Activated CD8-positive, alpha-beta memory T cell treated with anti-CD3 and anti-CD28 coated beads, Interleukin-2, amount 10 ng/mL, durations not matched to agents 7 days and 5 days (primary cell): ENCODE results near the gene EXD3. TPM values are rescaled to one million over a fixed set of nuclear protein-coding genes. Genes with fewer than 3 reads are reported as not detected.
"Not testable (repeated sequence)": the region's sequence is repeated elsewhere in the genome, so short reads cannot be mapped to it uniquely, and the experiment has no call there.

ENCODE experiments used
- ATAC-seq: fragments of 150-1000 bp; cut with Tn5 transposase; one replicate; pipeline ENCODE4 v1.10.0; 2021; ENCODE audit warnings: moderate library complexity
- CTCF ChIA-PET: fragments of 350-600 bp; sonication (Branson Sonifier 250); formaldehyde crosslinking; loops from one replicate; lab custom pipeline; 2021; ENCODE audit warnings: antibody characterized with exemption; lab: Charles Lee
- DNase-seq: peaks from one replicate; pipeline ENCODE4 v3.0.0-alpha.2; 2020
- H3K27ac Mint-ChIP-seq: one replicate; pipeline ENCODE4 v1.8.0; 2021; ENCODE audit warnings: mild to moderate bottlenecking, mixed read lengths
- H3K27me3 Mint-ChIP-seq: one replicate; pipeline ENCODE4 v1.8.0; 2021; ENCODE audit warnings: mixed read lengths
- H3K36me3 Mint-ChIP-seq: one replicate; pipeline ENCODE4 v1.8.0; 2021; ENCODE audit warnings: mild to moderate bottlenecking, mixed read lengths
- H3K4me1 Mint-ChIP-seq: one replicate; pipeline ENCODE4 v1.8.0; 2021; ENCODE audit warnings: mixed read lengths
- H3K4me3 Mint-ChIP-seq: one replicate; pipeline ENCODE4 v1.8.0; 2021; ENCODE audit warnings: mild to moderate bottlenecking, moderate library complexity, mixed read lengths
- H3K9me3 Mint-ChIP-seq: one replicate; pipeline ENCODE4 v1.8.0; 2022; ENCODE audit warnings: low read depth, mixed read lengths
- total RNA-seq, 2 experiments: library from RNA; stranded (reverse); gene quantifications; one replicate each; pipeline ENCODE4 v1.2.3, GENCODE V29; 2021

EXD3 gene
- total RNA-seq, 2 experiments from 2014 or later, result 9.2 to 19.8 TPM

DNA sequence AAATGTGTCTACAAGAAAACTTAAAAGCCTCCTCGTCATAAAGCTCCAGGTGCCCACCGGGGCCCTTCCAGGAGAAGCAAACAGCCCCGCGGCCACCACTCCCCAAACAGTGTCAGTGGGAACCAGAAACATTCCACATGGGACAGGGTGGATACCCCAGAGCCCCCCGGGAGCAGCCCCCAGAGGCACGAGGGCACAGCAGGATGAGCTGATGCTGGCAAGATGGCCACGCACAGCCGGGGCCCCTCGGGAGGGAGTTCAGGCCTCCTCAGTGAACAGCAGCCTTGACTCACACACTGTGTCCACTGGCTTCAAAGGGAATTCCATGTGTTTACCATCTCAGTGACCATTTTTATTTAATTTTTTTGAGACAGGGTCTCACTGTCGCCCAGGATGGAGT lies 10.5 kb downstream of the EXD3 start:
- no peaks in the 10 kb centered on the region for H3K36me3 Mint-ChIP-seq
- CTCF ChIA-PET, result interaction anchor here (1.0 to 2.3 kb wide), 3 partner anchors 11 to 123 kb away, joined by 3 to 12 read pairs (median 4); partner anchors contain the start of genes EXD3, NOXA1 and NRARP
- H3K9me3 Mint-ChIP-seq, result no peaks in the 10 kb centered on the region
- peaks cover 20% of the 10 kb centered on the region for H3K4me1 Mint-ChIP-seq
- no peak overlapping the region for H3K27ac Mint-ChIP-seq
- no peak overlapping the region for H3K4me3 Mint-ChIP-seq
- ATAC-seq, result no peak
- peaks cover 2% of the 10 kb centered on the region for H3K27me3 Mint-ChIP-seq
- DNase-seq, result no peak

DNA sequence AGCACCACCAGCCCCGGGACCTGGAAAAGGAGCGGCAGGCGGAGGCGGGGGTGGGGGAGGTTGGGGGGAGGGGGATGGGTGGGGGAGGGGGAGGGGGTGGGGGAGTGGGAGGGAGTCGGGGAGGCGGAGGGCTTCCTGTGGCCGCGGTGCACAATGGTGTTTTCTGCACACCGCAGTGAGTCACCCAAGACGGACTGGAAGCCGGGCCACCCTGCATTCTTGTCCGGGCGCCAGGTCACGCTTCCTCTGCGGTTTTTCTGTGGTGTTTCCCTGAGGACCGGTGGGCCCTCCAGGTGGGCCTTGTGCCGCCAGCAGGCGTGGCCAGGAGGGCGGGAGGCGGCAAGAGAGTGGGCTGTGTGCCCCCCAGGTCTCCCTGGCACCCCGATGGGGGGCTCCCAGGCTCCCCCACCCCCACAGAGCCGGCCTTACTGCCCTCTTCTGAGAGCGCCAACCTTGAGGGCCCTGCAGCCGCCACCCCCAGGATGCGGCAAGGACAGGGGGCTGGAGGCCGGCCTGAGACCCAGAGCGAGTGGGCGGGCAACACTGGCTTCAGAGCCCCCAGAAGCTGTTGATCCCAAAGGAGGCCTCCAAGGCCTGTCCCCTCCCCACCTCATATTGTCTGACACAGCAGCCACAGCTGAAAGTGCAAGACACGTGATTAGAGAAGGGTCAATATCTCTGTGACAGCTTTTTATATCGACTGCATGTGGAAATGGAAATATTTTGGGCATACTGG lies 11.1 kb downstream of the EXD3 start:
- CTCF ChIA-PET, result interaction anchor here (1.0 to 2.3 kb wide), 3 partner anchors 11 to 124 kb away, joined by 3 to 12 read pairs (median 4); partner anchors contain the start of genes EXD3, NOXA1 and NRARP
- Mint-ChIP-seq H3K4me1 (peaks cover 20% of the 10 kb centered on the region), H3K27me3 (peaks cover 2% of the 10 kb centered on the region), H3K36me3 (no peaks in the 10 kb centered on the region), H3K4me3 (no peak overlapping the region), H3K9me3 (no peaks in the 10 kb centered on the region), H3K27ac (peak overlapping the region; percentile 15)
- ATAC-seq, result peak; percentile 24
- peak; percentile 75 for DNase-seq

DNA sequence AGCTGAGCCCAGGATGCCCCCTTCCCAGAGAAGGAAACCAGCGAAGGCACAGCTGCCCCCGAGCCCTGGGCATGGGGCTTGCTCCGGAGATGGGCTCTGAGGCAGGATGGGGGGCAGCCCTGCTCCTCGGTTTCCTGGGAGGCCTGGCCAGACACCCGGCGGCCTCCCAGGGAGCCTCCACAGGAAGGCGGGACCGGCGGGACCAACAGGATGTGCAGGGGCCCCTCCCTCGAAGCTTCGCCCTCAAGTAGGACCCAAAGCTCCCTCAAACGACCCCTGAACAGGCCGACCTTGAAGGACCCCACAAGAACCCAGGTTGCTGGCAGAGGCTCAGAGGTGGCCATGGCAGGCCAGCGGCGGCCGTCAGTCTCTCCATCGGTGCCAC lies 11.7 kb downstream of the EXD3 start:
- no peak for ATAC-seq

DNA sequence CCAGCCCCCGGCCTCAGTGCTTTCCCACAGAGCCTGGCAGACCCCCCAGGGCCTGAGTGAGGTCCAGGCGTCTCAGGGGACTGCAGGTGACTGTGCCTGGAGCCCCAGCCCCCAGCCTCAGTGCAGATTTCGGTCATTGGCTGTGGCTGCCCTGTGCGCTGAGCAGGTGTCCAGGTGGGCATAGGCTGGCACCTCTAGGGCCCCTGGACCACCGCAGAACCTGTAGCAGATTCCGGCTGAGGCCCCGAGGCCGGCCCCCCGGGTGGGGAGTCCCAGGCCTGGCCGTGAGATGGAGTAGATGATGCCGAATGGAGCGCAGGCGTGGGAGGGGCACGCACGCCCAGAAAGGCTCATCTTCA lies 12.1 kb downstream of the EXD3 start:
- ATAC-seq (no peak), DNase-seq (no peak)
- H3K4me1 Mint-ChIP-seq, result peaks cover 20% of the 10 kb centered on the region
- H3K4me3 Mint-ChIP-seq, result no peak overlapping the region
- no peak overlapping the region for H3K27ac Mint-ChIP-seq
- CTCF ChIA-PET, result interaction anchor here (1.7 to 2.3 kb wide), 2 partner anchors 12 to 124 kb away, joined by 4 to 12 read pairs; partner anchors contain the start of genes EXD3 and NOXA1
- H3K36me3 Mint-ChIP-seq, result no peaks in the 10 kb centered on the region
- H3K27me3 Mint-ChIP-seq, result peaks cover 8% of the 10 kb centered on the region
- H3K9me3 Mint-ChIP-seq, result no peaks in the 10 kb centered on the region

More for the DNA sequence above, 11.7 kb downstream of the EXD3 start:
- no peak for DNase-seq
- peaks cover 4% of the 10 kb centered on the region for H3K27me3 Mint-ChIP-seq
- H3K4me3 Mint-ChIP-seq, result no peak overlapping the region
- peaks cover 20% of the 10 kb centered on the region for H3K4me1 Mint-ChIP-seq
- no peaks in the 10 kb centered on the region for H3K9me3 Mint-ChIP-seq
- H3K27ac Mint-ChIP-seq, result no peak overlapping the region
- CTCF ChIA-PET, result interaction anchor here (1.7 to 2.3 kb wide), 2 partner anchors 12 to 124 kb away, joined by 4 to 12 read pairs; partner anchors contain the start of genes EXD3 and NOXA1
- H3K36me3 Mint-ChIP-seq, result no peaks in the 10 kb centered on the region

DNA sequence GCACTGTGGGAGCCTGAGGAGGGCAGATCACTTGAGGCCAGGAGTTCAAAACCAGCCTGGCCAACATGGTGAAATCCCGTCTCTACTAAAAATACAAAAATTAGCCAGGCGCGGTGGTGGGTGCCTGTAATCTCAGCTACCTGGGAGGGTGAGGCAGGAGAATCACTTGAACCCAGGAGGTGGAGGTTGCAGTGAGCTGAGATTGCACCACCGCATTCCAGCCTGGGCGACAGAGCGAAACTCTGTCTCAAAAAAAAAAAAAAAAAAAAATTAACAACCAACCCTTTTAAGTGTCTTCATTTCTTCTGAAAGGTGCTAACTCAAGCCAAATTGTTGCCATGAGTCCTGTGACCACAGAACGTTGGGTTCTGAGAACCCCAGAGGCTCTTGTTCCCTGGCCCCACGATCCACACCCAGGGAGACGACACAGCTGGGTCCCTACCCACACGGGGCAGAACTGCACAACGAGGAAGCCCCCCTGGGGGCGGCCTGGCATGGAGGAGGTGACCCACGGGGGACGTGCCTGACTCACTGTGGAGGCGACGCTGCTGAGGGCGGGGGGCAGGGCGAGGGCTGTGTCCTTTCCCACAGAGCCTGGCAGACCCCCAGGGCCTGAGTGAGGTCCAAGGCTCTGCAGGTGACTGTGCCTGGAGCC lies 12.6 kb downstream of the EXD3 start:
- H3K4me1 Mint-ChIP-seq, result peaks cover 20% of the 10 kb centered on the region
- not testable (repeated sequence) for H3K9me3 Mint-ChIP-seq, H3K27me3 Mint-ChIP-seq, H3K36me3 Mint-ChIP-seq, H3K27ac Mint-ChIP-seq, DNase-seq, ATAC-seq, H3K4me3 Mint-ChIP-seq
- CTCF ChIA-PET, result interaction anchor here (0.6 to 2.3 kb wide), 4 partner anchors 13 to 351 kb away, joined by 3 to 12 read pairs (median 4); partner anchors contain the start of genes EXD3 and NOXA1

DNA sequence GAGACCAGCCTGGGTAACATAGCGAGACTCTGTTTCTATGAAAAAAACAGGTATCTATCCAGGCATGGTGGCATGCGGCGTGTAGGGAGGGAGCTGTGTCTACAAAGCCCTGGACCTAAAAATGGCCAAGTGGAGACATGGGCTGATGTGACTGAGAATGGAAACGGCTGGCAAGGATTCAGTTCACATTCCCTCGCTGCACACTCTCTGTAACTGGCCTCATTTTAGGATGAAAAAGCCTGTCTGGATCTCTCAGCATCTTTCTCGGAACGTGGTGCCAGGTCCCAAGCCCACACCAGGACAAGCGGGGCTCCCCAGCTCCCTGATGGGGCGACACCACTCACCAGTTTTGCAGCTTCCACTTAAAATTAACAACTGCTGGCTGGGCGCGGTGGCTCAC lies 13.4 kb downstream of the EXD3 start:
- H3K27ac Mint-ChIP-seq, result no peak overlapping the region
- peaks cover 8% of the 10 kb centered on the region for H3K27me3 Mint-ChIP-seq
- peaks cover 20% of the 10 kb centered on the region for H3K4me1 Mint-ChIP-seq
- H3K36me3 Mint-ChIP-seq, result no peaks in the 10 kb centered on the region
- no peaks in the 10 kb centered on the region for H3K9me3 Mint-ChIP-seq
- CTCF ChIA-PET, result interaction anchor here (0.9 to 2.8 kb wide), 3 partner anchors 107 to 173 kb away, joined by 4 to 15 read pairs (median 10); partner anchors contain the start of gene NRARP
- ATAC-seq (no peak), DNase-seq (no peak)
- no peak overlapping the region for H3K4me3 Mint-ChIP-seq

DNA sequence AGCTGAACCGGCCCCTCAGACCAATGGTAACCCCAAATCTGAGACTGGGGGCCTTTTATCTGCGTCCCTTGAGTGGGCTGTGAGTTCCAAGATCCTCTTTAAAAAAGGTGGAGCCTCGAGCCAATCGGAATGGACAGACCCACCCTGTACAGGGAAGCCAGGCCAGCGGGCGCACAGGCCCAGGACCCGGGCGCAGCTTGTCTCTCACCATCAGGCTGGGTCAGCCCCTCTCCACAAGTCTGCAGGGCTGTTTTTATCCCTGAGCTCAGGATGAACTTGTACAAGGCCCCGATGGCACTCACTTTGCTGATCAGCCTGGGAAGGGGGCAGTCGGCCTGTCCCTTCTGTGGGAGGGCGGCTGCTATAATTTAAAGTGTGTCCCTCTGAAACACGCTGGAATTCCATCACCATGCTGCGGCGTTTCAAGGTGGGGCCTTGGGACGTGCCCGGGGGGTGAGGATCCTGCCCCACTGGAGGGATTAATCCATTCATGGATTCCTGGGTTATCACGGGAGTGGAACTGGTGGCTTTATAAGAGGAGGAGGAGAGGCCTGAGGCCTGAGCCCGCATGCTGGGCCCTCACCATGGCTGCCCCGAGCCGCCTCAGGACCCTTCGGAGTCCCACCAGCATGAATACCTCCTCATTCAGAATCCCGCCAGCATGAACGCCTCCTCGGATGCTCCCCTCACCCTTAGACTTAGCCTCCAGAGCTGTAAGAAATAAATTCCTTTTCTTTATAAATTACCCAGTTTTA lies 14.1 kb downstream of the EXD3 start:
- ATAC-seq (no peak), DNase-seq (no peak)
- Mint-ChIP-seq H3K36me3 (no peaks in the 10 kb centered on the region), H3K27me3 (peaks cover 8% of the 10 kb centered on the region), H3K27ac (no peak overlapping the region), H3K4me3 (no peak overlapping the region), H3K4me1 (peaks cover 16% of the 10 kb centered on the region), H3K9me3 (no peaks in the 10 kb centered on the region)
- CTCF ChIA-PET, result interaction anchor here (0.9 to 2.8 kb wide), 3 partner anchors 107 to 172 kb away, joined by 4 to 15 read pairs (median 10); partner anchors contain the start of gene NRARP

DNA sequence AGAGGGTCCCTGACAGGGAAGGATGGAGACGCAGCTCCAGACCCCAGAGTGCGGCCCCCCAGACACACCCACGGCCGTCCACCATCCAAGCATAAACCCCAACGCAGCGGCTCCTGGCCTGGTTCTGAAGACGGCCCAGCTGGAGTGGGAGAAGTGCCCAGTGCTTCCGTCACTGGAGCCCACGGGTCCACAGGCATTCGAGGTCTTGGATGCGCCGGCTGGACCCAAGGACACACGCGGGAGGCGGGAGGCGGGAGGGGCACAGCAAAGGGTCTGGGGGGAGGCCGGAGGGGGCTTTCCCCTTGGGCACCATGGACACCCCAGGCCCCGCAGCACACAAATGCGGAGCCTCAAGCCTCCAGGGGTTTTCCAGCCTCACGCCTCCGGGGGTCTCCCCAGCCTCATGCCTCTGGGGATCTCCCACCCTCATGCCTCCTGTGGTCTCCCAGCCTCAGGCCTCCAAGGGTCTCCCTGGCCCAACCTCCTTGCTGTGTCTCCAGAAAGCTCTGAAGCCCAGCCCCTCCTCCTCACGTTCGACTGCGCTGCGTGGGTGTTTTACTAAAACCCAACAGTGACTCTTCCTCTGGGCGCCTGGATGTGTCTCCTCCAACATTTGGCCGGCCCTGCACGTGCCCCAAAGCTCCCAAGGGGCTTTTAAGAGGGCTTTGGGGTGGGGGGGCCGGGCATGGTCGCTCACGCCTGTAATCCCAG lies 15.2 kb downstream of the EXD3 start:
- DNase-seq (no peak), ATAC-seq (no peak)
- no peak overlapping the region for H3K4me3 Mint-ChIP-seq
- no peaks in the 10 kb centered on the region for H3K9me3 Mint-ChIP-seq
- no peaks in the 10 kb centered on the region for H3K36me3 Mint-ChIP-seq
- no peak overlapping the region for H3K27ac Mint-ChIP-seq
- CTCF ChIA-PET, result interaction anchor here (1.7 to 2.8 kb wide), 2 partner anchors 105 to 121 kb away, joined by 10 to 15 read pairs; partner anchors contain the start of gene NRARP
- H3K4me1 Mint-ChIP-seq, result peaks cover 13% of the 10 kb centered on the region
- peaks cover 8% of the 10 kb centered on the region for H3K27me3 Mint-ChIP-seq

DNA sequence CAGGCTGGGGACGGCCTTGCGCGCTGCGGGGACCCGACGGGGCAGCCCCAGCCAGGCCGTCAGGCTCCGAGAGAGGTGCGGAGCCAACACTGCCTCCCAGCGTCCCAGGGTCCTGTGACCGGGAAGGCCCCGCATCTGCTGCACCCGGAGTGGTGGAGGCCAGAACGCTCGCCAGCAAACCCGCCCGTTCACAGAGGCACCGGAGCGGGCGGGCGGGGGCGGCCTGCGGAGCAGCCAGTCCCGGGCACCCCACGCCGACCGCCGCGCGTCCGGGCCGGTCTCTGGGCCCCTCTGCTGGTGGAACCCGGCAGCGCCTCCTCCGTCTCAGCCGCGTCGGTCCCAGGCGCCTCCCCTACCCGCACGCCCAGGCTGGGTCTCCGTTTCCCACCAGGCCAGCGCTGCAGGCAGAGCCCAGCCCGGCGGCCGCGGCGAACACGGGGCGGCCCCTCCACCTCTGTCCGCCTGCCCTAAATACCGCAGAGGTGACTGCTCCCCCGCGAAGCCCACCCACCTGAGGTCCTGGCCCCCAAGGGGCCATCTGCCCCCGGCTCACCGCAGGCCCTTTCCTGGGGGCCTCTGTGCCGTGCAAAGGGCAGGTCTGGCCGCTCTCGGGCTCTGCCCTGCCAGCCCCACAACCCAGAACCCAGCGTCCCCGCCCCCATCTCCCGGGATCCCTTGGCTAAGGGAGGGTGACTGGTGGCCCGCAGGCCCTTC lies 15.9 kb downstream of the EXD3 start:
- H3K9me3 Mint-ChIP-seq, result no peaks in the 10 kb centered on the region
- H3K27ac Mint-ChIP-seq, result no peak overlapping the region
- peaks cover 11% of the 10 kb centered on the region for H3K4me1 Mint-ChIP-seq
- DNase-seq, result peak; percentile 71
- H3K36me3 Mint-ChIP-seq, result peaks cover 2% of the 10 kb centered on the region
- H3K27me3 Mint-ChIP-seq, result peaks cover 8% of the 10 kb centered on the region
- no peak overlapping the region for H3K4me3 Mint-ChIP-seq
- CTCF ChIA-PET, result interaction anchor here (2.8 kb wide), 1 partner anchor 105 kb away, joined by 15 read pairs; the partner anchor contains the start of gene NRARP
- ATAC-seq, result peak; percentile 92

DNA sequence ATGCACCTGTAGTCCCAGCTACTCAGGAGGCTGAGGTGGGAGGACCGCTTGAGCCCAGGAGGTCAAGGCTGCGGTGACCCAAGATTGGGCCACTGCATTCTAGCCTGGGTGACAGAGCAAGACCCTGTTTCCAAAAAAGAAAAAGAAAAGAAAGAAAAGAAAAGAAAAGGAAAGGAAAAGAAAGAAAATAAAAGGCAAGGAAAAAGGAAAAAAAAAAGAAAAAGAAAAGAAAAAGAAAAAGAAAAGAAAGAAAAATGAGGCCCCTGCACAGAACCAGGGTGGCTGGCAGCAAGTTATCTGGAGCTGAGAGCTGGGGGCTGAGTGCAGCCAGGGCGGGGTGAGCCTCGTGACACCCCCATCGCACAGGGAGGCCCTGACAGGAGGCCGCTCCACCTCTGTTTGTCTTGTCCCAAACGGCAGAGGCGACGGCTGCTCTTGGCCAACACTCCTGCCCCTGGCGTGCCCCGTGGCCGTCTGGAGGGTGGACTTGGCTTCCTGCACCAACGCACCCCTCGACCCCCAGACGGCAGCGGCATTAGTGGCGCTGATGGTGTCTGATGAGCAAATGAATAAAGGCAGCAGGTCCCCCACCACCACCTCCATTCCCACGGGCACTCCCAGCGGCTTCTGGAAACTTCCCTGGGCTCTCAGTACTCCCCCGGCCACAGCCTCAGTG lies 16.7 kb downstream of the EXD3 start:
- H3K4me3 Mint-ChIP-seq, result no peak overlapping the region
- H3K36me3 Mint-ChIP-seq, result peaks cover 4% of the 10 kb centered on the region
- CTCF ChIA-PET, result interaction anchor here (0.9 kb wide), 1 partner anchor 104 kb away, joined by 3 read pairs; the partner anchor contains the start of gene NRARP
- ATAC-seq, result no peak
- H3K27ac Mint-ChIP-seq, result no peak overlapping the region
- H3K27me3 Mint-ChIP-seq, result peaks cover 8% of the 10 kb centered on the region
- peaks cover 7% of the 10 kb centered on the region for H3K4me1 Mint-ChIP-seq
- H3K9me3 Mint-ChIP-seq, result no peaks in the 10 kb centered on the region
- DNase-seq, result no peak

DNA sequence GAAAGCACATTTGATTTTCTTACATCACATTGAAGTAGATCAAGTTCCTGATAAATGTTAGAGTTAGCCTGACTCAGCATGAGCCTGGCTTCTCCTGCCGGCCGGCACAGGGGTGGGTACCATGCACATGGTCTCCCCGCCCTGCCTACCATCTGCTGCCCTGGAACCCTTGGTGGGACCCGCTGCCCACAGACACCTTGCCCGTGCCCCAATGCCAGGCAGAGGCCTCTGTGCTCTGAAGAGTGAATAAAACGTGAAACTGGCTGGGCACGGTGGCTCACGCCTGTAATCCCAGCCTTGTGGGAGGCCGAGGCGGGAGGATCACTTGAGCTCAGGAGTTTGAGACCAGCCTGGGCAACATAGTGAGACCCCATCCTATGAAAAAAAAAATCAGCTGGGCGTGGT lies 17.3 kb downstream of the EXD3 start:
- DNase-seq (no peak), ATAC-seq (no peak)
- Mint-ChIP-seq H3K4me3 (no peak overlapping the region), H3K27me3 (peaks cover 8% of the 10 kb centered on the region), H3K4me1 (peaks cover 7% of the 10 kb centered on the region), H3K27ac (no peak overlapping the region), H3K9me3 (no peaks in the 10 kb centered on the region), H3K36me3 (peaks cover 4% of the 10 kb centered on the region)
- CTCF ChIA-PET, result interaction anchor here (0.9 kb wide), 1 partner anchor 103 kb away, joined by 3 read pairs; the partner anchor contains the start of gene NRARP
